Stimulated activated naive CD8-positive, alpha-beta T cell treated with anti-CD3 and anti-CD28 coated beads, Interleukin-15, Interleukin-2, amounts not matched to agents 100 U/mL and 50 U/mL, for 24 hours (primary cell): Measurements from ENCODE around the gene MCTP2.
"Not testable (repeated sequence)": the region's sequence is repeated elsewhere in the genome, so short reads cannot be mapped to it uniquely, and the experiment has no call there.

Experiments
- ATAC-seq: fragments of 150-1000 bp; cut with Tn5 transposase; one replicate; pipeline ENCODE4 v1.10.0; 2021
- DNase-seq: peaks from one replicate; pipeline ENCODE4 v3.0.0; 2021

The MCTP2 gene

DNA sequence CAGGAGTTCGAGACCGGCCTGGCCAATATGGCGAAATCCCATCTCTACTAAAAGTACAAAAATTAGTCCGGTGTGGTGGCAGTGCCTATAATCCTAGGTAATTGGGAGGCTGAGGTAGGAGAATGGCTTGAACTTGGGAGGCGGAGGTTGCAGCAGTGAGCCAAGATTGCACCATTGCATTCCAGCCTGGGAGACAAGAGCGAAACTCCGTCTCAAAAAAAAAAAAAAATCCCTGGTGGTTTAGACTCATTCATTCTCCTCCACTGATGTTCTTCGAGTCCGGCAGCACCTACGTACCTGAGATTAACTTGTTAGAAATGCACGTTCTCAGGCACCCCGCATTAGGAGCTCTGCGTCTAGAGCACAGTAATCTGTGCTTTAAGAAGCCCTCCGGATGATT is 3.7 kb downstream of the MCTP2 start:
- ATAC-seq: no peak
- DNase-seq: no peak

DNA sequence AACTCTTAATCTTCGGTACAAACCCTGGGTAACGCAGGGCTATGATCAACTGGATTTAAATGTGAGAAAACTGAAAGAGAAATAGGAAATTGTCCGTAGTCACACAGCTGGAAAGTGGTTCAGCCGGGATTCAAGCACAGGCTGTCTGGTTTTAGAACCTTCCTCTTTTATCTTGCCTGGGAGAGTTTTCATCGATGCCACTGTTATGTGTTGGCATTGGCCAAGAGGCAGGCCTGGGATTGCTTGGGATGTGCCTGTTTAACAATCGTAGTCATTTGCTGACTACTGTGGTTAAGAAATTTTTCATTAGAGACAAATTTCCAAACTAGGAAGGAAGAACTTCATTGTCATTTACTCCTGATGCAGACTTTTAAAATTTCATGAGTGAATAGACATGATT is 4.3 kb downstream of the MCTP2 start:
- ATAC-seq: no peak
- no peak for DNase-seq

DNA sequence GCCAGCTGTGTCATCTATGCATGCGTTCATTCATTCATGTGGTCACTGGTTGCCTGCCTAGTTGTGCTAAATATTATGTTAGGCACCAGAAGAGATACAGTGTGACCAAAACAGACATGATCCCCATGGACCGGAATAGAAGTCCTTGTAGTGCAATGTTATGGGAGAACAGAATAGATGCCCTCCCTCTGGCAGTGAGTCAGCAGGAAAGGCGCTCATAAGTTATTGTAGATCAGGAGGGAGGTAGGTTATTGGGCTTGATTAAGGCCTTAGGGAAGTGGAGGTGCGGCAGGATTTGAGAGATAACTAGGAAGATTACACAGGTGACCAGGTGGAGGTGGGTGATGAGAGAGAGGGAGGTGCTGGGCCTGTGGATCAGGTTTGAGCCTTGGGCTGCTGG is 5.2 kb downstream of the MCTP2 start:
- DNase-seq (no peak), ATAC-seq (no peak)

DNA sequence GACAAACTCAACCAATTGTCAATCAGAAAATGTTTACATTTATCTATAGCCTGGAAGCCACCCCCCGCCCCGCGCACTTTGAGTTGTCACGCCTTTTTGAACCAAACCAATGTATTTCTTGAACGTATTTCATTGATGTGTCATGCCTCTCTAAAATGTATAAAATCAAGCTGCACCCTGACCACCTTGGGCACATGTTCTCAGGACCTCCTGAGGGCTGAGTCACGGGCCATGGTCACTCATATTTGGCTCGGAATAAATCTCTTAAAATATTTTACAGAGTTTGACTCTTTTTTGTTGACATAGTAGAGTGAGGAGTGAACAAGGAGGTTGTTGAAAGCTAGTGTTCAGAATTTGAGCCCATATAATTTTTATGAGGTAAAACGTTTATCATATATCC is 6.5 kb downstream of the MCTP2 start:
- ATAC-seq: no peak

DNA sequence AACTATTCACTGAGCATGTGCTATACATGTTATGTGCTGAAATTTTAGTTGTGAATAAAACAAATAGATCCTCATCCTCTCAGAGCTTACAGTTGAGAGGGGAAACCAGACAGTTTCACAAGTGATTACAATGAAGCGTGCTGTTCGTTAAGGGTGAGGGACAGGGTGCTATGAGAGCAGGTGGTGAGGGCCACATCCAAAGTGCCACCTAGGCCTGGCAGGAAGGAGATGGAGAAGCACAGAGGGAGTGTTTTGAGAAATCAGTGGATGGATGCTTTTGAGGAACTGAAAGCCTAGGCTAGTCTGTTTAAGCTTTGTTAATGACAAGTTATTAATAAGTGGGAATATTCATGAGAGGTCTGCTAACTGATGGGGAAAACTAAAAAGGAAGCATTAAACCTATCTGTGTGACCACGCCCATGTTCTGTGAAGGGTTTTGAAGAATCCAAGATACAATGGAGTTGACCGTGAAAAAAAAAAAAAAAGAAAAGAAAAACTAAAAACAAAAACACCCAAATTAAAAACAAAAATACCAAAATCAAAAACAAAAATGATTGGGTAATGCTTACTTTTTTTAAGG is 7.3 kb downstream of the MCTP2 start:
- no peak for ATAC-seq
- no peak for DNase-seq

More for the DNA sequence above, 6.5 kb downstream of the MCTP2 start:
- DNase-seq: no peak

DNA sequence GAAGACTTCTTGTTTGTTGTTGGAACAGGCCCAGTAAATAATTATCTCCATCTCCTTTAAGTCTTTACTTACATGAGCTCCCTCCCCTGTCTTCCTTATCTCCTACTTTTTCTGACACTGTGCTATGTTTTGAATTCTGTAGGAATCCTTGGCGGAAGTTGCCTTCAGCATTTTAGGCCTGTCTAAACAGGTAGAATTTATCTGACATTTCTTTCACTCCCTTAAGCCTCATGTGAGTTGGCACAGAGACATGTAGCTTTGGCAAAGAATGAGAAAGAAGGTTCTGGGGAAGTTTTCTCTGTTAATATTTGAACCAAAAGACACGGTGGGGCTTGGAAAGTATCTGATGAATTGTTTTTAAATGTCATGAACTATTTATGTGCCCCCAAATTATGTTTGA is 8.1 kb downstream of the MCTP2 start:
- DNase-seq (no peak), ATAC-seq (no peak)

DNA sequence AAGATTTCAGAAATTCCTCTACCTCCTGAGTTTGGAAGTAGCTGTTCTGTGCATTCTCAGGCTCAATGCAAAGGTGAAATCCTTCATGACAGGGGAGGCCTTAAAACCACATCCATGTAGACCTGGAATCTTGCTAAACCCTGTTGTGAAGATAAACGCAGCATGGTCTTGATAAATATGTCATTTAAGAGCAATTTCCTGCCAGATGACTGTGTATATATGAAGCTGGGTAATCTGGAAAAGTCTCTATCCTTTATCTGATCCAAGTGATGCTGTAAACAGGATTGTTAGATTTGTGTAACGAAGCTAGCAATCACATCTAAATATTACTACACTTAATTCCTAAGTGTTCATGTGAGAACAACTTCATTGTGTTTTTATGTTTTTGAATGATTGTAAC is 9.1 kb downstream of the MCTP2 start:
- DNase-seq (no peak), ATAC-seq (no peak)

DNA sequence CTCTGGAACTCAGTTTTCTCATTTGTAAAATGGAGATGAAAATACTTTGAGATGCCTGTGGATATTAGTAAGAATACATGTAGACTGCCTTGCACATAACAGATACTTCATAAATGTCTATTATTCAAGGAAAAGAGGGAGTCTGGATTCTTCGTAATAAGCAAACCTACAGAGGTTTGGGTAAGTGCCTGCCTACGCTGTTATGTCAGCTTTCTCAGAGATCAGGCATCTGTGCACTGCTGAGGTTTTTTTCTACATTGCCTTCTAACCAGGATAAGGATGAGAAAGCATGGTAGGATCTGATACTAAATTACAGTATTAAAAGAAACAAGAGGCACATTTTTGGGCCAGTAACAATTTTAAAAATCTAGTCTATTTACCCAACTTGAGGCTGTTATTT is 10.9 kb downstream of the MCTP2 start:
- ATAC-seq: no peak

DNA sequence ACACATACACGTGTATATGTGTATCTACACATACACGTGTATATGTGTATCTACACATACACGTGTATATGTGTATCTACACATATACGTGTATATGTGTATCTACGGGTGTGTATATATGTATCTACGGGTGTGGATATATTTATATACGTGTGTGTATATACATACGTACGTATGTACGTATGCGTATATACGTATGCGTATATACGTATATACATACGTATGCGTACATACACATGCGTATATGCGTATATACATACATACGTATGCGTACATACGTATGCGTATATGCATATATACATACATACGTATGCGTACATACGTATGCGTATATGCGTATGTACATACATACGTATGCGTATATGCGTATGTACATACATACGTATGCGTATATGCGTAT is 11.6 kb downstream of the MCTP2 start:
- not testable (repeated sequence) for DNase-seq

More for the DNA sequence above, 10.9 kb downstream of the MCTP2 start:
- no peak for DNase-seq

DNA sequence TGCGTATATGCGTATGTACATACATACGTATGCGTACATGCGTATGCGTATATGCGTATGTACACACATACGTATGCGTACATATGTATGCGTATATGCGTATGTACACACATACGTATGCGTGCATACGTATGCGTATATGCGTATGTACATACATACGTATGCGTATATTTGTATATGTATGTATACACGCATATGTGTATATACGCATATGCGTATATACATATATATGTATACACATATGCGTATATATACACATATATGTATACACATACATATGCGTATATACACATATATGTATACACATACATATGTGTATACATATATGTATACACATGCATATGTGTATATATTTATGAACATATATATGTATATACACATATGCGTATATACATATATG is 12.1 kb downstream of the MCTP2 start:
- DNase-seq: no peak
- ATAC-seq: no peak

More for the DNA sequence above, 11.6 kb downstream of the MCTP2 start:
- ATAC-seq: not testable (repeated sequence)

DNA sequence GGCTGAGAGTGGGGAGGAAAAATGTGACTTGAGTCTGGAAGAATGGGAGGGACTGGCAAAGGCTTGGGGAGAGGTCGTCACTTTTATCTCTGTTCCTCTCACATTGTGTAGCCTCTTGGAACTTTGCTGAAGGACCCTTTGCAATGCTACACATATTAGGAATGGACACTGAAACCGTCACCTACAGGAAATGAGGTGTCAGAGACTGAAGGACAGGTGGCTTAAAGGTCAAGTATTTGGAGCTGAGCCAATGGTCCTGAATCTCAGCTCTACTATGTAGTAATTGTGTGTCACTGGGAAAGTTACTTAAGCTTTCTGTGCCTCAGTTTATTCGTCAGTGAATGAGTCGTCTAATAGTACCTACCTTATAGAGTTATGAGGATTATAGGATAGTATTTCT is 14.7 kb downstream of the MCTP2 start:
- DNase-seq: no peak

DNA sequence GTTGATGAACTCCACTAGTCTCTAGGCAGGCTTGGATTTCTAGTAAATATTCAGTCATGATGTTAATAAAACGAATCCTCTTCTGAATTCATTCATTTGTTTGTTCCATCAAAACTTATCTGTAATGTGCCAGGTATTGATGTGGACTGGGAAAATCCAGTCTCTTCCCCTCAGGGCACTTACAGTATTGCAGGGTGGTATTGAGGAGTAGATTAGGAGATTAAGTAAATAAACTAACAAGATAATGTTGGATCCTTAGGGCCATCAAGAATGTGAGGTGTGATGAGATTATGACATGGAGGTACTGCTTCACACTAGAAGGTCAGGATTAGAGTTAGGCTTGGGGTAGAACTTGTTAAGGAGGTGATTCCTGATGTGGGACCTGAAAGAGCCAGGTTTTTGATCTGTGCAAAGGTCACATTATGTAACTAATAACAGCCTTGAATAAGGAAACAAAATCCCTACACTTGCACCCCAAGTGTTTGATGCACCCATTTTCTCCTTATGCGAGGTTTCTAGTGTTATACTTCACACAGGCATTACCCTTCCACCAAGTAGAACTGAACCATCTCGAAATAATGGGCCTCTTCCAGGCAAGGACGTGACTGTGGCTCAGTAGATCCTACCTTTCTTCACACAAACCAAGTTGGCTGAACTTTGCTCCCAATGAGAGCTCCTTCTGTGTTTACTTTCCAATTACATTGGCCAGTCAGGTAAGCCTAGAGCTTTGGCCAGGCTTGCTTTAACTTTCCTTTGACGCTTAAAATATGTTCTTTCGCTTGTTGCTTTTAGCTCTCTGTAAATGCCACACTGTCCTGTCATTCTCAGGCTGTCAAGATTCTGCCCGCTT is 16.7 kb downstream of the MCTP2 start:
- DNase-seq (no peak), ATAC-seq (no peak)

More for the DNA sequence above, 14.7 kb downstream of the MCTP2 start:
- ATAC-seq: no peak

DNA sequence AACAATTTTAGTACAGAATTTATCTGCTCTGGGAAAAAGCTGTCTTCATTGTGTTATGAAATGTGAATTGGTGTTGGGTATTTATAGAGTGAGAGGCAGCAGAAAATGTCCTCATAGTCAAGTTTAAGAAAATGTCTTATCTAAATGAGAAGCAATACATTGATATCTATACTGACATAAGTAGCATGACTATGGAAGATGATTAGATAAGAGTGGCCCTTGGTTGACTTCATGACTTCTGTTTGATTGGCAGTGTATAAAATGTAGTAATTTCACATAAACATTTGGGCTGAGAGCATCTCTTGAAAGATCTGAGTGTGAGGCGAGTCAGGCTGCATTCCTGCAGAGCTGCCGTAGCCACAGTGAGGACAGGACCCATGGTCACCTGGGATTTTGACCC is 19.4 kb downstream of the MCTP2 start:
- no peak for ATAC-seq
- DNase-seq: no peak

DNA sequence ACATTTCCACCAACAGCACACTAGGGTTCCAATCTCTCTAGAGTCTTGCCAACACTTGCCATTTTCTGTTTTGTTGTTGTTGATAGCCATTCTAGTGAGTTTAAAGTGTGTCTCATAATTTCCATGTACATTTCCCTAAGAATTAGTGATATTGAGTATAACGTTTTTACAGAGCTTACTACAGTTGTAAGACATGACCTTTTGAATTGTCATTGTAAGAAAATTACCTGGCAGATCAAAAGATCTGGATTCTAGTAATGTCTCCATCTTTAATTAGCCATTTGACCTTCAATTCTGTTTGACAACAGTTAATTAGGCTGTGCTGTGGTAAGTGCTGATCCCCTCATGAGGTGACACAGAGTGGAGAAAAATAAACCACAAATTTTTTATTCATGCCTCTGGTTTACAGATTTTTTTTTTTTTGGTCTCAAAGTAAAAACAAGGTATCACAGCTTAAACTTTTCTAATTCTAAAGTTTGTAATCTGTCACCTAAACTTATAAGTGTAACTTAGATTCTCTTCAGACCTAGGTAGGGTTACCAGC is 20.9 kb downstream of the MCTP2 start:
- ATAC-seq (peak; percentile 63), DNase-seq (no peak)

DNA sequence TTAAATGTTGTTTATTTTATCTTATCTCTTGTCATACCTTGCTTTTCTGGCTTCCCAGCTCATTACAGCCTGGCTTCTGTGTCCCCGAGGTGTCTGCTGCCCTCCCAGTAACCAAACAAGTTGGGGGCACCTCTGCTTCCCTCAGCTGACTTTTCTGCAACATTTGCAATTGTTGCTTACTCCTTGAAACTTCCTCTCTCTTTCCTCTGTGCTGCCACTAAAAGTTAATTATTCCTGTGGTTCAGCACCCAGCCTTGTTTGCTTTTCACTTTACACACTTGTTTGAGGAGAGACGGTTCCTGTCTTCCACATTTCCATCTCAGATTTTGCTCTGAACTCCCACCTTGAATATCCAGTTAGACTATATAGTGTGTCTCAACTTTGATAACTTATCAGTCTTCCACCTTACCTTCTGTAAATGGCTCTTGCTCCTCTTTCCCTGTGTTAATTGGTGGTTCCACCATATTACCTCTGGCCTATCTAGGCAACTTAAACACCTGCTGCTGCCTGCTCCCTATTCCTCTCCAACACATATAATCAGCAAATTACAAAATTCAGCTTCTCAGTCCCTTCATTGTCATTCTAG is 21.6 kb downstream of the MCTP2 start:
- no peak for DNase-seq
- no peak for ATAC-seq

DNA sequence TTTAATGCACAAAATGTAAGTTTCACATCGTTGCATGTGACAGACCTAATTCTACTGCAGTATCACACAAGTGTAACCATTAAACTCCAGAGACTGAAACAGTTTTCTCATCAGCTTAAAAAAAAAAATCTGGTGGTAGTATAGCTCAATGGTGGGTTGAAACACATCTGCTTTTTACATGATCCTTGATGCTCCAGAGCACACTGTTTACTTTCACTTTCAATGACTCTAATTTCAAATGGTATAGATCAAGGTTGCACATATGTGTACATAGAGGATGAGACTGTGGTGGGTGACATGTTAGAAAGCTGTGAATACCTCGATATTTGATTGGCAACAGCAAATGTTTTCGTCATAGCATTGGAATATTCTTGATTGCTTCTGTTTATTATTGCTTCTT is 22.4 kb downstream of the MCTP2 start:
- peak; percentile 53 for ATAC-seq
- DNase-seq: no peak

DNA sequence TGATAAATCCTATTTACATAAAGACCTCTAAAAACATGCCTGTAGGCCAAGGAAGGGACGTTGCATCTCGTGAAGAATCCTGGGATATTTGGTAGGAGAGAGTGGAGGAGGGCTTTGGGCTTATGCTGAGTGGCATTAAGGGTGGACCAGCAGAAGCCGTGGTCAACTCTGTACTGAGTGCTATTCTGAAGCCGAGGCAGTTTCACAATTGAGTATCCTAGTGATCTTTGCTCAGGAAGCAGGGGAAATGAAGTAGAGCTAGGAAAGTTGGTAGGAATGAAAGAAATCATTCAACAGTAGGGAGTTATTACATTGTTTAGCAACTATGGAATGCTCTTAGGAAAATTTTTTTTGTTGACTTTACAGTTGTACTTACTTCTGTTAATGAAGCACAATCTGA is 24.2 kb downstream of the MCTP2 start:
- no peak for ATAC-seq
- DNase-seq: no peak

DNA sequence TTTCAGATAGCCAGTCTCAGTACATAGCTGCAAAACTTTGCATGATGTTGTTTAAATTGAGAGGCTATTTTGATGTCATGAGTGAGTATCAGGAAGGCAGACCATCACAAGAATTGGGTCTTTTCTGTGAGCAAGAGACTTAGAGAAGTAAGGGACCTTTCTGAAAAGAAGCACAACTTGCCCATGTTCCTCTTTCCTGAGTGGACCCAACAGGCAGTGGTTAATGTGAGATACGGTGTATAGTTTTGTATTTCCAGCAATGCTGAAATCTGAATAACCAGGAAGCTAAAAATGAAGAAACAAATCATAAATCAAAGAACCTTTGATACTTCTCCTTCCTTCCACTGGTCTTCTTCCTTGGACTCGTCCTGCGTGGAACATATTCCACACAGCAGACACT is 25.1 kb downstream of the MCTP2 start:
- DNase-seq: no peak
- ATAC-seq: no peak

DNA sequence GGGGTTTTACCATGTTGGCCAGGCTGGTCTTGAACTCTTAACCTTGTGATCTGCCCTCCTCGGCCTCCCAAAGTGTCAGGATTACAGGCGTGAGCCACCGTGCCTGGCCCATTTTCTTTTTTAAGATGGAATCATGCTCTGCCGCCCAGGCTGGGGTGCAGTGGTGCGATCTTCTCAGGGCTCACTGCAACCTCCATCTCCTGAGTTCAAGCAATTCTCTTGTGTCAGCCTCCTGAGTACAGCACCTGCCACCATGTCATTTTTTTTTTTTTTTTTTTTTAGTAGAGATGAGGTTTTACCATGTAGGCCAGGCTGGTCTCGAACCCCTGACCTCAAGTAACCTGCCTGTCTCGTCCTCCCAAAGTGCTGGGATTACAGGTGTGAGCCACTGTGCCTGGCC is 26.4 kb downstream of the MCTP2 start:
- ATAC-seq, DNase-seq: not testable (repeated sequence)

DNA sequence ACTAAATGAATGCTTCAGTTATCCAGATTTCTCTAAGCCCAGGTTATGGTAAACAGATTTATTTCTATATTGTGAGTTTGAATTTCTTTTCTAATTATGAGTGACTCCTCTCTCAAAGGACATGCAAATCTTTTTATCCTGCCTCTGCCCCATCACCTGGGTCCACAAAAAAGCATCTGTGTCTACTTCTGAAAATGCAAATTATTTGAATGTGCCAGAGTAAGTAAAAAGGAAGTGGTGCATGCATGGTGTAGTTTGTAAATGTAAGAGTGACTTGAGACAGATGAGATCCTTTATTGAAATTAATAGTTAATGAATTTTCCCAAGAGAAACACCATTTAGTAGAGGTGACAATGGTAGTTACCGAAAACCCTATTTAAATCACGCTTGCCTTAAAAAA is 26.9 kb downstream of the MCTP2 start:
- DNase-seq (no peak), ATAC-seq (no peak)

DNA sequence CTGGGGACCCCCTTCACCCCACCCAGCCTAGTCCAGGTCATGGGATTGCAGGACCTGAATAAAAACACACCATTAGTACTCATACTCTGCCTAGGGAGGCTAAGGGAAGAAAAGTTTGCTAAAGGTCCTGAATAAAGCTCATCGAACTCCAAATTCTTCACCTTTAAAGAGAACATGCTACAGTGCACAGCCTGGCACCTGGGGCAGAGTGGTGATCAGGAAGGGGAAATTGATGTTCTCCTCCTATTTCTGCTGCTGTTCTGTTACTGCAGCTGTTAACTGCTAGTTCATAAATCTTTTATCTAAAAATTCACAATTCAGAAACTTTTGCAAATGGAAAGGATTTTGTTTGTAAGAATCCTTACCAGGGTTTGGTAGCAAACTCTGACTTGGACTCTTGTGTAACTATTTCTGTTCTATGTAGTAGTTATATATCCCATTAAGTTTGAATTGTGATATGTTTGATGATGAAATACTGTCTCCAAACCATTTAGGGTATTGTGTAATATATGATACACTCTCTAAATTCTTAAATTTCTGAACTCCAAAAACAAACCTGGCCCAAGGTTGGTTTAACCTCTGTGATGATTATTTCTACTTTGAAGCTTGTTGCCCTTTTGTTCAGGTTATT is 27.9 kb downstream of the MCTP2 start:
- DNase-seq (no peak), ATAC-seq (no peak)

DNA sequence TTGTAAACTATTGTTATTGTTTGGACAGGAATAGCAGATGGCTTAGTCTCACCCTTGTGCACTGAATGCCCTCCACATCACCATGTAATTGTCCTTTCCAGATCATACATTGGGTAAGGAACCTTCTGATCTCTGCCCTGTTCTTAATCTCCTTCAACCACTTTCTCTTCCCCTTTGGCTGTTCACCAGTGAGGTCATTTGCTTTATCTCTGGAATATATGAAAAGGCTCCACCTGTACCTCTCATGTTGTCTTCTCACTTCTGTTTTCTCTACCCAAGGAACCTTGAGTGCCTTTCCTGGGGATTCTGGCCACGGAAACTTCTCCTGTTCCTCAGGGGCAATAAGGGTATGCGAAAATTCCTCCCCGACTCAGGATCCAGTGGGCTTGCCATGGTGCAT is 28.5 kb downstream of the MCTP2 start:
- no peak for ATAC-seq

DNA sequence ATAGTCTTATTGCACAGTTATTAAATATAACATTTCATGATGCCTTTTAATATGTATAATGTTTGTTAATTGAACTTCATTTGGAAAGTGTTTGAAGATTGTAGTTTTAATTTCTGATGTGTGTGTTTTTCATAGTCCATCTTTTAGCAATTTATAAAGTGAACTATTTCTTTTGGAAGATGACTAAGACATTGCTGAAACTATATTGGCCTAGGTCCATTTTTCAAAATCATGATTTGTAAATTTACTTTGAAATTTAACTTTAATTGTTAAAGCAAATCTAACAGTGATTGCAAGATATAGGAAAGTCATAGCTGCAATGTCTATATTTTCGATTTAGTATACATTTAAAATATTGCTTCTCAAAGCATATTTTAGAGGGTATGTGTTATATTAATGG is 30.8 kb downstream of the MCTP2 start:
- DNase-seq (no peak), ATAC-seq (no peak)

More for the DNA sequence above, 28.5 kb downstream of the MCTP2 start:
- no peak for DNase-seq
